VCaP (cell line): ENCODE data around the gene TACO1.

Source experiments
- H3K27ac ChIP-seq: fragments of 450-650 bp; 2 replicates; pipeline ENCODE4 v1.5.1; 2017
- CTCF ChIP-seq: fragments of 450-650 bp; conservative IDR thresholded peaks from 2 replicates; pipeline ENCODE4 v1.5.1; 2017; ENCODE audit warnings: mild to moderate bottlenecking, moderate library complexity

The TACO1 gene

GRCh38 chr17:63600569-63601438, at the start of gene TACO1:
TSS of gene TACO1 (plus strand) at chr17:63600895. CDS start at chr17:63601084, 189 bp downstream.
- H3K27ac ChIP-seq, result peak within 1 kb of the TSS; percentile 84
- TF ChIP-seq CTCF, result no peak

GRCh38 chr17:63552211-63552610, 48.5 kb upstream of the TACO1 start:
- H3K27ac ChIP-seq, result peak overlapping the region; percentile 96
- TF ChIP-seq CTCF, result no peak

- peak overlapping the region; percentile 75 for H3K27ac ChIP-seq
- no peak for TF ChIP-seq CTCF
These were observed 45.1 kb upstream of the TACO1 start for GRCh38 chr17:63555500-63556156.

GRCh38 chr17:63557416-63557815, 43.3 kb upstream of the TACO1 start:
- no peak for TF ChIP-seq CTCF

DNA sequence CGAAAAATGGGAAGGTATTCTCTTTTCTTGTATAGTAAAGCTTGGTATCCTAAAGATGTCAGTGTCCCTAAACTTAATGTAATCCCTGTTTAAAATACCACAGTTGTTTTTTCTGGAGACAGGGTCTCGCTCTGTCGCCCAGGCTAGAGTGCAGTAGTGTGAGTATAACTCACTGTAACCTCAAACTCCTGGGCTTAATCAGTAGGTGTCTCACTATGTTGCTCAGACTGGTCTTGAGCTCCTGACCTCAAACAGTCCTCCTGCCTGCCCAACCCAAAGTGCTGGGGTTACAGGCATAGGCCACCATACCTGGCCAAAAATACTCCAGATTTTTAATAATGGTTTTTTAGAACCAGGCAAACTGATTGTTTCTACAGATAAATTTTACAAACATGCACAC, 42.3 kb upstream of the TACO1 start:
- H3K27ac ChIP-seq, result peak overlapping the region; percentile 75; the same call in 1 of the 2 replicates
- no peak for TF ChIP-seq CTCF

More at GRCh38 chr17:63557416-63557815, 43.3 kb upstream of the TACO1 start:
- H3K27ac ChIP-seq, result peak overlapping the region; percentile 75

DNA sequence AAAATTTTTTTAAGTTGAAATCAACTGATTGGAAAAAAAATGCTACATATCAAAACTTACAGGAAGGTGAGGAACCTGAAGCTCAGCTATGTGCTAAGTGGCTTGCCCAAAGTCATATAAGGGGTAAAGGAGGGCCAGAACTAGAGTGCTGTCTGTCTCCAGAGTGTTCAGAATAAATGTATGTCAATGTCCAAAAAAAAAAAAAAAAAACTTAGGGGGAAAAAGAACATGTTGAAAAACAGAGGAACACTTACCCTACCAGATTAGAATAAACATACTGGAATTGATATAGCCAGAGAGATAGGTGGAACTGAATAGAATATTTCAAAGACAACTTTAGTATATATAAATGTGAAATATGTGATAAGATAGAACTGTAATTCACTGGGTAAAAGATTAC, 38.9 kb upstream of the TACO1 start:
- no peak for TF ChIP-seq CTCF
- peak overlapping the region; percentile 16; the same call in 1 of the 2 replicates for H3K27ac ChIP-seq

DNA sequence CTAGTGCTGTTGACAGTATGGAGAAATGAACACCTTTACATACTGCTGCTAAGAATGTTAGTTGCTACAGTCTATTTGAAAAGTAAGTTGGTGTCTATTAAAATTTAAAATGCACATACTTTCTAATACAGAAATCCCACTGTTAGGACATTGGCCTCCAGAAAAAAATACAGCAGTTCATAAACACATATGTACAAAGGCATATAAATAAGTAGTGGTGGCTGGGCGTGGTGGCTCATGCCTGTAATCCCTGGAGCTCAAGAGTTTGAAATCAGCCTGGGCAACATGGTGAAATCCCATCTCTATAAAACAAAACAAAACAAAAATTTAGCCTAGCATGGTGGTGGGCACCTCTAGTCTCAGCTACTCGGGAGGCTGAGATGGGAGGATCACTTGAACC, 37.4 kb upstream of the TACO1 start:
- H3K27ac ChIP-seq, result no peak overlapping the region
- TF ChIP-seq CTCF, result no peak
